PC-3 (cell line): Measurements from ENCODE around the gene FBXO2.

Experiments
- EZH2 ChIP-seq: fragments of 300-600 bp; sonication (generic); IDR thresholded peaks from one replicate; pipeline ENCODE4 v1.6.1; 2017; ENCODE audit warnings: antibody characterized with exemption, mild to moderate bottlenecking, low read length; ENCODE audit not compliant: unreplicated experiment
- TF ChIP-seq, protein P1 (sequence below): fragments of 300-600 bp; sonication (generic); conservative IDR thresholded peaks from 2 replicates; pipeline ENCODE4 v1.5.1; 2017; ENCODE audit warnings: antibody characterized with exemption, low read depth, mild to moderate bottlenecking, low read length

DNA sequence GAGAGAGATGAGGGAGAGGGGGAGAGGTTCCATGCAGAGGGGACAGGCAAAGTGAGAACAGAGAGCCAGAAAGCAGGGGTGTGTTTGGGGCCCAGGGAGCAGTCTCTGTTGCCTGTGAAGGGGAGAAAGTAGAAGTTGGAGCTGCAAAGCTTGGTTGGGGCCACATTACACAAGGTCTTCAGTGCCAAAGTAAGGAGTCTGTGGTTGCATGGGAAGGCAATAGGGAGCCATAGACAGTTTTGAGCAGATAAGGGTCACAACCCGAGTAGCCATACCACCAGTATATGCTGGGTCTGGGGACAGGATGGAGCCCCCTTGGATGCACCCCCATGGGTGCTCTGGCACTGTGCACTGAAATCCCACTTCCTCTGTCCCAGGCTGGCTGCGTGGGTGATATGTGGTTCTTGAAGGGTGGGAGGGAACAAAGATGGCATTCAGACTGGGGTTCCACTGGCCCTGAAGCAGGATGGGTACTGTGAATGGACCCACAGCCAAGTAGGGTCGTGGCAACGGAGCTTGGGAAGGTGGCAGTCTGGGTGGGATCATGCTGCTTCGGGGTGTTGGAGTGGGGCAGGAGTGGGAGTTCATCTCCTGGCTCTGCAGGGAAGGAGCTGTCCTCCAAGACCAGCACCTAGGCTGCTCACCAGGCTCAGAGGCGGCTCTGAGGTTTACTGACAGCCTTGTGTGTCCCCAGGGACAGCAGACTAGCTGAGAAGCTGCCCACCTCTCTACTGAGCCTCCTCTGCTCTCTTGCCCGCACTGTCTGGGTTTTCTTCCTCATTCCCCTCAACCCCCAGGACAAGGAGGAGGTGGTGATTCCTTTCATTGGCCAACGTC lies 49.3 kb upstream of the FBXO2 start:
- TF ChIP-seq, protein P1, sequence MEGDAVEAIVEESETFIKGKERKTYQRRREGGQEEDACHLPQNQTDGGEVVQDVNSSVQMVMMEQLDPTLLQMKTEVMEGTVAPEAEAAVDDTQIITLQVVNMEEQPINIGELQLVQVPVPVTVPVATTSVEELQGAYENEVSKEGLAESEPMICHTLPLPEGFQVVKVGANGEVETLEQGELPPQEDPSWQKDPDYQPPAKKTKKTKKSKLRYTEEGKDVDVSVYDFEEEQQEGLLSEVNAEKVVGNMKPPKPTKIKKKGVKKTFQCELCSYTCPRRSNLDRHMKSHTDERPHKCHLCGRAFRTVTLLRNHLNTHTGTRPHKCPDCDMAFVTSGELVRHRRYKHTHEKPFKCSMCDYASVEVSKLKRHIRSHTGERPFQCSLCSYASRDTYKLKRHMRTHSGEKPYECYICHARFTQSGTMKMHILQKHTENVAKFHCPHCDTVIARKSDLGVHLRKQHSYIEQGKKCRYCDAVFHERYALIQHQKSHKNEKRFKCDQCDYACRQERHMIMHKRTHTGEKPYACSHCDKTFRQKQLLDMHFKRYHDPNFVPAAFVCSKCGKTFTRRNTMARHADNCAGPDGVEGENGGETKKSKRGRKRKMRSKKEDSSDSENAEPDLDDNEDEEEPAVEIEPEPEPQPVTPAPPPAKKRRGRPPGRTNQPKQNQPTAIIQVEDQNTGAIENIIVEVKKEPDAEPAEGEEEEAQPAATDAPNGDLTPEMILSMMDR, result no peak
- TF ChIP-seq EZH2, result no peak
